ENCODE measurements around the gene PHAF1.

- TF ChIP-seq EZH2 (IDR thresholded peaks at IDR 0.05; ENCODE audit: low read length, missing control alignments) (no peak), CTCF (conservative IDR thresholded peaks at IDR 0.05 in 1 of 2, IDR thresholded peaks at IDR 0.05 in 1 of 2; ENCODE audit: low read depth in 1 of 2, low read length in 2 of 2) (no peak)
Observed at GRCh38 chr16:67150833-67151396, 41.2 kb downstream of the PHAF1 start, which contains the start of gene B3GNT9.
